ENCODE results near the gene VAV2. TPM values are rescaled to one million over a fixed set of nuclear protein-coding genes. Genes with fewer than 3 reads are reported as not detected.

Gene VAV2
- total and polyA plus RNA-seq, 7 donors = 3.8 to 23.3 (median 7.2) TPM

DNA sequence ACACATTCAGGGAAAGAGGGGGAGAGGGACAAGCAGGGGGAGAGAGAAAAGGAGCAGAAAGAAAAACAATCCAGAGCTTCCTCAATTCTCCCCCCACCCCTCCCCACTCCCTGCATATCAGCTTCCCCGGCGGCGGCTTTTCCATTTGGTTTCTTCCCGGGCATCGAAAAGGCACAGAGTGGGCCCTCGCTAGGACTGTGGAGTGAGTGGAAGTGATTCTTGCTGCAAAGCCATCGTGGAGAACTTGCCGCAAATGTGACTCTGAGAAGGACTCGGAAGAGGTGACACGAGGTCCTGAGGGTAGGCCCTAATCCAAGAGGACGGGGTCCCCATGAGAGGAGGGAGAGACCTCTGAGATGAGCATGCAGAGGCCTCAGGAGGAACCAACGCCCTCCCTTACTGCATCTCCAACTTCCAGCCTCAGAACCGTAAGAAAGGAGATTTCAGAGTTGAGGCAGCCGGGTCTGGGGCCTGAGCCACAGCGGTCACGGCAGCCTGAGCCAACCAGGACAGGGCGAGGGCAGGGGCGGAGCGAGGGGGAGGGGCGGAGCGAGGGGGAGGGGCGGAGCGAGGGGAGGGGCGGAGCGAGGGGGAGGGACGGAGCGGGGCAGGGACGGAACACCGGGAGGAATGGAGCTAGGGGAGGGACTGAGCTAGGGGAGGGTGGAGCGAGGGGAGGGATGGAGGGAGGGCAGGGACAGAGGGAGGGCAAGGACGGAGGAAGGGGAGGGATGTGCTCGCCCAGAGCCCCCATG is 232.8 kb downstream of the VAV2 start:
- Histone ChIP-seq H3K27me3 (peaks cover 0 to 9% (median 0%) of the 10 kb centered on the region in 3 donors), H3K27ac (no peak overlapping the region), H3K4me1 (no peaks in the 10 kb centered on the region), H3K4me3 (no peak overlapping the region), H3K9me3 (no peaks in the 10 kb centered on the region), H3K36me3 (peaks cover 0 to 16% (median 3%) of the 10 kb centered on the region in 4 donors)
- TF ChIP-seq EP300 (IDR thresholded peaks at IDR 0.05) = no peak
- WGBS, 2 donors = 62 to 85% methylated on average over 32 of the region's 32 CpGs
- DNase-seq = peak; percentile 68
- intact Hi-C loops (cut with DNase I) = no loop called here

DNA sequence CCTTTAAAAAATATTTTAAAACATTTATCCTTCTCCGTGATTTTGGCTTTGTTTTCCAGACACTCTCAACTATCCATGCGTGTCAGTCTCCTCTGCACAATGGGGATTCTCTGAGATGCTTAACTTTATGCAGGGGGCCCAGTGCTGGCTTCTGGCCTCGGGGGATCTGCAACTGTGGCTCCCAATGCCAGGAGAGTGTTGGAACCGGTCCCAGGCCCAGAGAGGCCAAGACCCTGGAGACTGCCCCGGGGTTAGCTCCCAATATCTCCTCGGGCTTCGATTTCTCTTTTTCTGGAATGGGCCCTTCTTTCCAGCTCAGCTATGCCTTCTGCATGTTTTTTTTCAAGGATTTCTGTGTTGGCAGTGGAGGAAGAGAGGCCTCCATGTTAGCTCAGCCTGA is 233.9 kb downstream of the VAV2 start:
- Histone ChIP-seq H3K9me3 (no peaks in the 10 kb centered on the region), H3K27me3 (peaks cover 0 to 9% (median 0%) of the 10 kb centered on the region in 3 donors), H3K4me1 (no peaks in the 10 kb centered on the region), H3K4me3 (no peak overlapping the region), H3K27ac (no peak overlapping the region), H3K36me3 (peaks cover 0 to 6% (median under 1%) of the 10 kb centered on the region in 4 donors)
- DNase-seq = peak; percentile 37
- TF ChIP-seq POLR2A (IDR thresholded peaks at IDR 0.05) (no peak), EP300 (IDR thresholded peaks at IDR 0.05) (no peak), POLR2AphosphoS5 (IDR thresholded peaks at IDR 0.05) (no peak)
- TF ChIP-seq, protein P1, sequence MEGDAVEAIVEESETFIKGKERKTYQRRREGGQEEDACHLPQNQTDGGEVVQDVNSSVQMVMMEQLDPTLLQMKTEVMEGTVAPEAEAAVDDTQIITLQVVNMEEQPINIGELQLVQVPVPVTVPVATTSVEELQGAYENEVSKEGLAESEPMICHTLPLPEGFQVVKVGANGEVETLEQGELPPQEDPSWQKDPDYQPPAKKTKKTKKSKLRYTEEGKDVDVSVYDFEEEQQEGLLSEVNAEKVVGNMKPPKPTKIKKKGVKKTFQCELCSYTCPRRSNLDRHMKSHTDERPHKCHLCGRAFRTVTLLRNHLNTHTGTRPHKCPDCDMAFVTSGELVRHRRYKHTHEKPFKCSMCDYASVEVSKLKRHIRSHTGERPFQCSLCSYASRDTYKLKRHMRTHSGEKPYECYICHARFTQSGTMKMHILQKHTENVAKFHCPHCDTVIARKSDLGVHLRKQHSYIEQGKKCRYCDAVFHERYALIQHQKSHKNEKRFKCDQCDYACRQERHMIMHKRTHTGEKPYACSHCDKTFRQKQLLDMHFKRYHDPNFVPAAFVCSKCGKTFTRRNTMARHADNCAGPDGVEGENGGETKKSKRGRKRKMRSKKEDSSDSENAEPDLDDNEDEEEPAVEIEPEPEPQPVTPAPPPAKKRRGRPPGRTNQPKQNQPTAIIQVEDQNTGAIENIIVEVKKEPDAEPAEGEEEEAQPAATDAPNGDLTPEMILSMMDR (IDR thresholded peaks at IDR 0.05) = no peak
- intact Hi-C loops (cut with DNase I) = no loop called here
- WGBS, 2 donors = 88 to 92% methylated on average over 7 of the region's 7 CpGs

DNA sequence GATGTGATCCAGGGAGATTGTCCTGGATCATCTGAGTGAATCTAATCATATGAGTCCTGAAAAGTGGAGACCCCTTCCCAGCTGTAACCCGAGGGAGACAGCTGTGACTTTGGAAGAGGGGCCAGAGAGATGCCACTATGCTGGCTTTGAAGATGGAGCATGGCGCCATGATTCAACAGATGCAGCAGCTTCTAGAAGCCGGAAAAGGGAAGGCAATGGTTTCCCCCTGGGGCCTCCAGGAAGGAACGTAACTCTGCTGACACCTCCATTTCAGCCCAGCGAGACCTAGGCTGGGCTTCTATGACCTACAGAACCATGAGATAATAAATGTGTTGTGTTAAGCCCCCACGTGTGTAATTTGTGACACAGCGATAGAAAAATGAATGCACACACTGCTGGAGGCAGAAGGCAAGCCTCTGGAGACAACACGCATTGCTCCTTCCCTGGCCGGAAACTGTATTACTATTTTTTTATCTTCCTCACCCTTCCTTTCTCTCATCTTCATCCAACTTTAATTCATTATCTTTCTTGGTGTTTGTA is 237.4 kb downstream of the VAV2 start:
- Histone ChIP-seq H3K9me3 (no peaks in the 10 kb centered on the region), H3K4me3 (no peak overlapping the region), H3K27me3 (peaks cover 0 to 9% (median 0%) of the 10 kb centered on the region in 3 donors), H3K4me1 (no peaks in the 10 kb centered on the region), H3K36me3 (no peaks in the 10 kb centered on the region), H3K27ac (no peak overlapping the region)
- 67 to 74% methylated on average over 9 of the region's 9 CpGs for WGBS, 2 donors
- TF ChIP-seq EP300 (IDR thresholded peaks at IDR 0.05) (no peak), POLR2AphosphoS5 (IDR thresholded peaks at IDR 0.05) (no peak), POLR2A (IDR thresholded peaks at IDR 0.05) (no peak)
- TF ChIP-seq, protein P1 (IDR thresholded peaks at IDR 0.05) = no peak
- intact Hi-C loops (cut with DNase I) = no loop called here
- peak; percentile 14 for DNase-seq

DNA sequence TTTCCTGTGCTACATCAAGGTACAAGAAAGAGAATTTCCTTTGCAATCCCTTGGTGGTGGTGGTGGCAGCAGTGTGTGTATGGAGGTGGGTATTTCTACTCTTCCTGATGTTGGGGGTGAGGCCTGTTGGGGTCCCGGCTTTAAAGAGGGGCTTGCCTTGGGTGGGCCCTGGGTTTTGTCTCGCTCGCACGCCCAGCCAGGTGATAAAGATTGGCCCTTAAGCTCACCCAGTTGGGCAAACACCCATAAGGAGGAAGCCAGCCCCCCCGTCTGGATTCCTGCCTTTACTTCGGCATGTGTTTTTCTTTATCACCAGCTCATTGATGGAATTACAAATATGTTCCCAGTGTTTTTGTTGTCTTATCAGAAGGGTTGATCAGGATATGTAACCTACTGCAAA is 237.9 kb downstream of the VAV2 start:
- no peak overlapping the region for H3K27ac ChIP-seq
- H3K36me3 ChIP-seq = no peaks in the 10 kb centered on the region
- TF ChIP-seq, protein P1 (IDR thresholded peaks at IDR 0.05) = no peak
- TF ChIP-seq POLR2AphosphoS5 (IDR thresholded peaks at IDR 0.05) (no peak), POLR2A (IDR thresholded peaks at IDR 0.05) (no peak), EP300 (IDR thresholded peaks at IDR 0.05) (no peak)
- intact Hi-C loops (cut with DNase I) = no loop called here
- H3K4me3 ChIP-seq = no peak overlapping the region
- no peaks in the 10 kb centered on the region for H3K9me3 ChIP-seq
- no peaks in the 10 kb centered on the region for H3K4me1 ChIP-seq
- H3K27me3 ChIP-seq = peaks cover 0 to 9% (median 0%) of the 10 kb centered on the region in 3 donors
- WGBS, 2 donors = 90 to 93% methylated on average over 6 of the region's 6 CpGs
- DNase-seq = peak; percentile 20

DNA sequence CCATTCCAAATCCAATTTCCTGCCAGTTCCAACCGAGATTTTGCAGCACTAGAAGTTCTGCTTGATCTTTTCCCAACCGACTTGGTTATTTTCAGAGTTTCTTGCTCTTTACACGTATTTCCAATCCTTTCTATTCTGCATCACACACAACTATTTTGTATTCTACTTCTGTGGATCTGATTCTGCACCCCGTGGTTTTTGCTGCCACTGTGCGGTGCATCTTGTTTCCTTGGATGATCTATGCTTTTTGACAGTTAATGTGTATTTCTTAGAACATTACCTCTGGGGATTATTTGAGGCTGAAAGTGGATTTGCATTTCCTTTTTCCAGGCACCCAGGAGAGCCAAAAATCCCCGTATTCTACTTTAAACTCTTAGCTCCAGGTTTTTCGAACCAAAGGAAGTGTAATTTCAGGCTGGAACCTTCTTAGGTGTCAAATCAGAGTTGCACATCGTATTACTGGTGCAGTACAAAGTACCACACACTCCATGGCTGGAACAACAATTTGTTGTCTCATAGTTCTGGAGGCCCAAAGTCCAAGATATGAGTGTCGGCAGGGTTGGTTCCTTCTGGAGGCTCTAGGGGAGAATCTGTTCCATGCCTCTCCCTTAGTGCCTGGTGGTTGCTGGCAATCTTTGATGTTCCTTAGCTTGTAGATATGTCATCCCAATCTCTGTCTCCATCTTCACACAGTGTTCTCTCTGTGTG is 239.2 kb downstream of the VAV2 start:
- Histone ChIP-seq H3K4me1 (no peaks in the 10 kb centered on the region), H3K9me3 (no peaks in the 10 kb centered on the region), H3K27me3 (peaks cover 0 to 9% (median 0%) of the 10 kb centered on the region in 3 donors), H3K27ac (no peak overlapping the region), H3K4me3 (no peak overlapping the region), H3K36me3 (no peaks in the 10 kb centered on the region)
- no peak for DNase-seq
- no peak for TF ChIP-seq EP300 (IDR thresholded peaks at IDR 0.05)
- TF ChIP-seq POLR2A (IDR thresholded peaks at IDR 0.05) = no peak
- TF ChIP-seq, protein P1 (IDR thresholded peaks at IDR 0.05) = no peak
- no peak for TF ChIP-seq POLR2AphosphoS5 (IDR thresholded peaks at IDR 0.05)
- intact Hi-C loops (cut with DNase I) = no loop called here
- WGBS, 2 donors = 58 to 76% methylated on average over 9 of the region's 9 CpGs

All from sigmoid colon (tissue), 7 donors.